ENCODE data around the gene ALDH2.
"Not testable (repeated sequence)": the region's sequence is repeated elsewhere in the genome, so short reads cannot be mapped to it uniquely, and the experiment has no call there.

Gene ALDH2

GRCh38 chr12:111828338-111828979 is 61.7 kb downstream of the ALDH2 start:
- DNase-seq: no peak

- not testable (repeated sequence) for DNase-seq
Observed at GRCh38 chr12:111829635-111830034, 62.9 kb downstream of the ALDH2 start.

- peak; percentile 18 for DNase-seq
Observed at GRCh38 chr12:111834740-111835386, 68.1 kb downstream of the ALDH2 start.

GRCh38 chr12:111835531-111836181 is 68.9 kb downstream of the ALDH2 start:
- DNase-seq: not testable (repeated sequence)

- no peak for DNase-seq
Observed at GRCh38 chr12:111838353-111838752, 71.6 kb downstream of the ALDH2 start.

GRCh38 chr12:111840807-111841206 is 74.1 kb downstream of the ALDH2 start:
- DNase-seq: no peak

GRCh38 chr12:111841236-111841749 is 74.6 kb downstream of the ALDH2 start:
- no peak for DNase-seq

- DNase-seq: peak; percentile 97
Observed at GRCh38 chr12:111841750-111842555, 75.2 kb downstream of the ALDH2 start, which contains the start of gene MAPKAPK5. TSS of gene MAPKAPK5 (plus strand) at chr12:111842228. CDS start at chr12:111842734, 506 bp downstream.

- peak; percentile 41 for DNase-seq
Observed at GRCh38 chr12:111842556-111843396, 76.0 kb downstream of the ALDH2 start.

- DNase-seq: no peak
Observed at GRCh38 chr12:111846016-111846415, 79.3 kb downstream of the ALDH2 start.

- no peak for DNase-seq
Observed at GRCh38 chr12:111850526-111850925, 83.8 kb downstream of the ALDH2 start.

- DNase-seq: no peak
Observed at GRCh38 chr12:111858186-111858585, 91.5 kb downstream of the ALDH2 start.

GRCh38 chr12:111858778-111859177 is 92.0 kb downstream of the ALDH2 start:
- no peak for DNase-seq

- no peak for DNase-seq
Observed at GRCh38 chr12:111864913-111865312, 98.2 kb downstream of the ALDH2 start.
